ENCODE results near the gene DHCR7.

The DHCR7 gene

GRCh38 chr11:71421392-71421950 is 26.7 kb downstream of the DHCR7 start:
- no peak for DNase-seq (ENCODE audit: low read depth in 2 of 3, low spot score in 1 of 3)

DNA sequence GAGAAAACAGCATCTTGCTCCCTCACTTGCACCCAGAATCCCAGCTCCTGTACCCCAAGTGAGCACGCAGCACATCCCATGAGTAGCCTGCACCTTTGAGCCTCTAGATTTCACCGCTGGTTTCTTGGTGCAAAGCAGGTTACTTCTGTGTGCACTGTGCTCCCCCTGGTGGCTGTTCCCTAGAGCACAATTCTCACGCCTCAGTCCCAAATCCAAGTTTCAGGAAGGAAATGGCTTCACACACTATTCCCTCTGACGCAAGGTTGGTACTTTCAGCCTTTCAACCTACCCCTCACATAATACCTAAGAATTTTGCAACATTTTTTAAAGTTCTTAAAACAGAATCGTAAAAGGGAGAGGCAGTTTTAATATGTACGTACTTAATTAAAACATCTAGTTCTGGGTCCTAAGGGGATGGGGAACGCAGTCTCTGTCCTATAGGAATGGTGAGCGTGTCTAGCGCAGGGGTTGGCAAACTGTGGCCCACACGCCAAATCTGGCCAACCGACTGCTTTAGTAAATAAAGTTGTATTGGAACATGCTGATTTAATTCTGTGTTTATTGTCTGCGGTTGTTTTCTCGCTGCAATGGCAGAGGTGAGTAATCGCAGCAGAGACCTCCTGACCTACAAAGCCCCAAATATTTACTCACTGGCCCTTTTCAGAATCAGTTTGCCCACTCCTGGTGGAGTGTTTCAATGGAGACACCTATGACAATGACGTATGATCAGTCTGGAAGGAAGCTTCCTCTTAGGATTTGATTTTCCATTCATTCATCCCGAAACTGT is 27.5 kb downstream of the DHCR7 start:
- DNase-seq (ENCODE audit: low read depth in 2 of 3, low spot score in 1 of 3): peak in 1 of 3 donors; percentile 12

DNA sequence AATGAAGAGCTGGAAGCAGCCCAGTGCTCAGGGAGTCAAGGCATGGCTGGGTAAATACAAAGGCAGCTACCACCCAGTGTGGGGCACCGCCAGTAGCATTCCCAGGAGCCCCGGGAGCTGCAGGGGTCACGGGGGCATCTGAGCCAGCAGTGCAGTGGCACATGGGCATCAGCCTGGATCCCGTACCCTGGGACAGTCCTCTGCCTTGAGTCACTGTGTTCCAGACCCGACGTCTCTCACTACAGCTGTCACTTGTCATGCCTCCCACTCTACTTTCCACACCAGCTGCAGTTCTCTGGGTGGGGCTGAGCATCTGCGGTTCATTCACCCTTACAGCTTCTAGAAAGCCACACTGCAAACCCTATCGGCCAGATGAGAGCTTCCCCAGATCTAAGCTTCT is 29.6 kb downstream of the DHCR7 start:
- no peak for DNase-seq (ENCODE audit: low read depth in 2 of 3, low spot score in 1 of 3)

GRCh38 chr11:71414645-71415044 is 33.5 kb downstream of the DHCR7 start:
- no peak for DNase-seq (ENCODE audit: low read depth in 2 of 3, low spot score in 1 of 3)

GRCh38 chr11:71410363-71410966 is 37.7 kb downstream of the DHCR7 start:
- DNase-seq (ENCODE audit: low read depth in 2 of 3, low spot score in 1 of 3): no peak

DNA sequence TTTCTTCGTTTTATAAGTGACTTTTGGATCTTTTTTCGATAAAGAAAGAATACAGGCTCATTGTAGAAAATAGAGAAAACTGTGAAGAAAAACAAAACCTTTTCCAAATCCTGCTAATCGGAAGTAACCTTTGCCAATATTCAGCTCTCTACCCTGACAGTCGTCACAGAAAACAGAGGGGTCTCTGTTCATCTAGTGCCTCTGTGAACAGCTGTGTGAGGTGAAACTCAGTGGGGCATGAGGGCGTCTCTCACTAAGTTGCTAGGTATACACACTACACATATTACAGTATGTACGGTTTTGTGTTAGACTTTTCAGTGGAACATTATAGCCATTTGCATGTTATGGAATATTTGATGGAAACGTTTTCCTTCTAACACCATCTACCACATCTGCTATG is 39.4 kb downstream of the DHCR7 start:
- DNase-seq (ENCODE audit: low read depth in 2 of 3, low spot score in 1 of 3): no peak

GRCh38 chr11:71407356-71407755 is 40.8 kb downstream of the DHCR7 start:
- no peak for DNase-seq (ENCODE audit: low read depth in 2 of 3, low spot score in 1 of 3)

DNA sequence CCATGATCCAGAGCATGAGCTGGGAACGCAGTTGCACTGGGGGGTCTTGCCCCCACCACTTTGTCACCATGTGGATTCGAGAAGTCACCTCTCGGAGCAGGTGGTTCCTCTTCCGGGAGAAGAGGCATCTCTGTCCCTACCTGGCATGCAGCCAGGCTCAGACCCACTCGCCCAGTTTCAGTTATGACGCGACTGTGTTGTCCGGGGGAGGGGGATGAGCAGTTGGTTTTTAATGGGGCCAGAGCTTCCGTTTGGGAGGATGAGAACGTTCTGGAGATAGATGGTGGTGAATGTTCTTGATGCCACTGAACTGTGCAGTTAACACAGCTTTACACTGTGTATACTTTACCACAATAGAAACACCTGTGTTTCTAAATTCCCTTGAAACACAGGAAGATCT is 41.5 kb downstream of the DHCR7 start:
- DNase-seq (ENCODE audit: low read depth in 2 of 3, low spot score in 1 of 3): no peak

GRCh38 chr11:71404209-71404608 is 44.0 kb downstream of the DHCR7 start:
- DNase-seq (ENCODE audit: low read depth in 2 of 3, low spot score in 1 of 3): no peak

DNA sequence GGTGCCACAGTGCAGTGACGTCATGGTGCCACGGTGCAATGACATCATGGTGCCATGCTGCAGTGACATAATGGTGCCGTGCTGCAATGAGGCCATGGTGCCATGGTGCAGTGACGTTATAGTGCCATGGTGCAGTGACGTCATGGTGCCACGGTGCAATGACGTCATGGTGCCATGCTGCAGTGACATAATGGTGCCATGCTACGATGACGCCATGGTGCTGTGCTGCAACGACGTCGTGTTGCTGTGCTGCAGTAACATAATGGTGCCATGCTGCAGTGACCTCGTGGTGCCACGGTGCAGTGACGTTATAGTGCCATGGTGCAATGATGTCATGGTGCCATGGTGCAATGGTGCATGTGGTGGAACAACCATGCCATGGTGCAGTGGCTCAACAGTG is 45.3 kb downstream of the DHCR7 start:
- no peak for DNase-seq (ENCODE audit: low read depth in 2 of 3, low spot score in 1 of 3)

GRCh38 chr11:71400216-71400615 is 48.0 kb downstream of the DHCR7 start:
- no peak for DNase-seq (ENCODE audit: low read depth in 2 of 3, low spot score in 1 of 3)

DNA sequence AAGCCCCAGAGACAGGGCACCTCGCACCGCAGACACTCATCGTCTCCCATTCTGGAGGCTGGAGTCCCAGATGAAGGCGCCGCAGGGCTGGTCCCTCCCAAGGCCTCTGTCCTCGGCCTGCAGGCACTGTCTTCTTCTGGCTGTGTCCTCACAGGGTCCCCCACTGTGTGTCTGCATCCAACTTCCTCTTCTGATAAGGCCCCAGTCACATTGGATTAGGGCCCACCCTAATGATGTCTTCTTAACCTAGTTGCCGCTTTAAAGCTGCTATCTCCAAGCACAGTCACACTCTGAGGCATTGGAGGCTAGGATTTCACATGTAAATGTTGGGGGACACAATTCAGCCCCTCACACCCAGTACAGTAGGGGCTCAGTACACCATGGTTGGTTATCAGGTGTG is 48.9 kb downstream of the DHCR7 start:
- no peak for DNase-seq (ENCODE audit: low read depth in 2 of 3, low spot score in 1 of 3)

- no peak for DNase-seq (ENCODE audit: low read depth in 2 of 3, low spot score in 1 of 3)
Measured at GRCh38 chr11:71397961-71398360, 50.2 kb downstream of the DHCR7 start.

- no peak for DNase-seq (ENCODE audit: low read depth in 2 of 3, low spot score in 1 of 3)
Measured at GRCh38 chr11:71397331-71397860, 50.8 kb downstream of the DHCR7 start.

- no peak for DNase-seq (ENCODE audit: low read depth in 2 of 3, low spot score in 1 of 3)
Measured at GRCh38 chr11:71396548-71397123, 51.6 kb downstream of the DHCR7 start.

DNA sequence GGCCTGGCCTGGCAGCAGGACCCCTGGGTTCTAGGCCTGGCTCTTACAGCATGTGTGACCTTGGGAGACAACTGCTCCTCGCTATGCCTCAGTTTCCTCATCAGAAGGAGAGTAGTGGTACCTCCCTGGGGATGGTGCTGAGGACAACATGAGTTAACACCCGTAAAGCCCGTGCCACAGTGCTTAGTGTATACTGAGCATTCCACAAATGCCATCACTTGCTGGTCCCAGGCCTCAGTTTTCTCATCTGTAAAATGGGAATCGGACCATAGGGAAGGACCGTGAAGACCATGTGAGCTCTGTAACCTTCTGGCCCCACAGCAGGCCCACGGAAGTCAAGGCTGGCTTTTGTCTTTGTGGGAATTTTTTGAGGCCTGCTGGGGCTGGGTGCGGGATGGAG is 52.4 kb downstream of the DHCR7 start:
- no peak for DNase-seq (ENCODE audit: low read depth in 2 of 3, low spot score in 1 of 3)

- DNase-seq (ENCODE audit: low read depth in 2 of 3, low spot score in 1 of 3): no peak
Measured at GRCh38 chr11:71395263-71395560, 53.0 kb downstream of the DHCR7 start.

DNA sequence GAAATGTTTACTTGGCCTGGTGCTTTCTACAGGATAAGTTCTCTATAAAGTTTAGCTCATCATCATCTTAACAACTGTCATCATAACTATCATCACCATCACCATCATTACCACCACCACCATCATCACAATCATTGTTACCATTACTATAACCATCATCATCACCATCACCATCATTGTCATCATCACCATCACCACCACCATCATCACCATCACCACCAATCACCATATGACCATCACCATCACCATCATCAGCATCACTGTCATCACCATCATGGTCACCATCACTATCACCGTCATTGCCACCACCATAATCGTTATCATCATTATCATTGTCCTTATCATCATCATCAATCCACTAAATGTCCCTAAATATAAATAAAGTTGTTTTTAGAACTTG is 54.9 kb downstream of the DHCR7 start:
- DNase-seq (ENCODE audit: low read depth in 2 of 3, low spot score in 1 of 3): no peak

GRCh38 chr11:71391796-71392195 is 56.4 kb downstream of the DHCR7 start:
- DNase-seq (ENCODE audit: low read depth in 2 of 3, low spot score in 1 of 3): no peak

DNA sequence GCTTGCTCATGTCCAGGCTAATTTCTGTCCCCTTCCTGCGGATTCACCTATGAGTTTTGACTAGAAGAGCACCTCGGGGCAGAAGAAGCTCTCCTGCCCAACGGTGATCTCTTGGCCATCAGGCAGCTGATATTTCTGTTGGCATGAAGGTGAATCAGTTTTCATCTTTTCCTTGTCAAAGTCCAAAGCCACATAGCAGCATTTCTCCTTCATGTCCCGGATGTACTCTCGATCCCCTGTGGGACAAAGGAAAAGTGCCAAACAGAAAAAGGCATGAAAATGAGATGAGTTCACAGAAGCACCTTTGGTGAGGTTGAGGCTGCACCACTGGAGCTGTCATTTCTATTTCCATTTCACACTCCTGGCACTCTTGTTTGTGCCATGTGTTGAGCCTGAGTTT is 56.8 kb downstream of the DHCR7 start:
- DNase-seq (ENCODE audit: low read depth in 2 of 3, low spot score in 1 of 3): no peak

DNA sequence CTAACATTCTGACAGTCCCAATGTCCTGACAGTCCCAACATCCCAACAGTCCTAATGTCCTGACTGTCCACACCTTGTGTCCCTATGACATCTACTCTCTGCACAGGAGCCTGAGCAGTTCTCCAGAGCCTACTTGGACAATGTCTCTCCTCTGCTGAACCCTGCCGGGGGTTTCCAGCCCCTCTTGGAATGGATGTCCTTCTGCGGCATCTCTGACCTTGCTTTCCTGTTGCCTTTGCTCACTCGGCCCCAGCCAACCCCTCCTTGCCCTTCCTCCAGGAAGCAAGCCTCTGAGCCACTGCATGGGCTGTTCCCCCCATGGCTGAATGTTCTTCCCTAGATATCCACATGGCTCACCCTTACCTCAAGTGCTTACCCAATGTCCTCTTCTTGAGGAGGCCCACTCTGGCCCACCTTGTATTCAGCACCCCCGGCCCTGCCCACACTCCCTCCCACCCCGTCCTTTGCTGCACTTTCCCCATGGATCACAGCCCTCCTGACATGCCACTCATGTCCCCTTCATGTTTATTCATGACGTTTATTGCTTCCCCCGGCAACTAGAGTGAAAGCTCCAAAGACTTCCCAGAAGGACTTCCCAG is 59.5 kb downstream of the DHCR7 start:
- DNase-seq (ENCODE audit: low read depth in 2 of 3, low spot score in 1 of 3): no peak
